ENCODE data around the gene CCDC178.

CCDC178 gene

DNA sequence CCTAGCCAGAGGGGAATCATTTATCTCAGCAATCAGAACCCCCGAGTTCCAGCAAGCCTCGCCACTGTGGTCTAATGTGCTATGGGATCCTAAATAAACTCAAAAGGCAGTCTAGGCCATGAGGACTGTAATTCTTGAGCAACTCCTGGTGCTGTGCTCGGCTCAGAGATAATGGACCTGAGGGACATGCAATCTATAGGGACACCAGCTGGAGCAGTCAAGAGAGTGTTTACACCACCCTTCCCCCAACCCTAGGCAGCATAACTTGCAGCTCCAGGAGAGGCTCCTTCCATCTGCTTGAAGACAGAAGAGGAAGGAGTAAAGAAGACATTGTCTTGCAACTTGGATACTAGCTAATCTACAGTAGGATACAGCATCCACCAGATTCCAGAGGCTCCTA, 442.2 kb downstream of the CCDC178 start:
- TF ChIP-seq, protein P1, sequence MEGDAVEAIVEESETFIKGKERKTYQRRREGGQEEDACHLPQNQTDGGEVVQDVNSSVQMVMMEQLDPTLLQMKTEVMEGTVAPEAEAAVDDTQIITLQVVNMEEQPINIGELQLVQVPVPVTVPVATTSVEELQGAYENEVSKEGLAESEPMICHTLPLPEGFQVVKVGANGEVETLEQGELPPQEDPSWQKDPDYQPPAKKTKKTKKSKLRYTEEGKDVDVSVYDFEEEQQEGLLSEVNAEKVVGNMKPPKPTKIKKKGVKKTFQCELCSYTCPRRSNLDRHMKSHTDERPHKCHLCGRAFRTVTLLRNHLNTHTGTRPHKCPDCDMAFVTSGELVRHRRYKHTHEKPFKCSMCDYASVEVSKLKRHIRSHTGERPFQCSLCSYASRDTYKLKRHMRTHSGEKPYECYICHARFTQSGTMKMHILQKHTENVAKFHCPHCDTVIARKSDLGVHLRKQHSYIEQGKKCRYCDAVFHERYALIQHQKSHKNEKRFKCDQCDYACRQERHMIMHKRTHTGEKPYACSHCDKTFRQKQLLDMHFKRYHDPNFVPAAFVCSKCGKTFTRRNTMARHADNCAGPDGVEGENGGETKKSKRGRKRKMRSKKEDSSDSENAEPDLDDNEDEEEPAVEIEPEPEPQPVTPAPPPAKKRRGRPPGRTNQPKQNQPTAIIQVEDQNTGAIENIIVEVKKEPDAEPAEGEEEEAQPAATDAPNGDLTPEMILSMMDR (IDR thresholded peaks at IDR 0.05; ENCODE audit: extremely low read depth, insufficient read depth, missing control alignments), result no peak
- no peak for DNase-seq (ENCODE audit: low spot score)
- in situ Hi-C loops (cut with MboI; ENCODE audit: low pct_unique_long_range_greater_than_20kb, low sequenced_read_pairs, unreplicated experiment), result no loop called here

GRCh38 chr18:32983721-32984120, 456.8 kb downstream of the CCDC178 start:
- in situ Hi-C loops (cut with MboI; ENCODE audit: low pct_unique_long_range_greater_than_20kb, low sequenced_read_pairs, unreplicated experiment), result no loop called here
- TF ChIP-seq, protein P1 (IDR thresholded peaks at IDR 0.05; ENCODE audit: extremely low read depth, insufficient read depth, missing control alignments), result no peak

DNA sequence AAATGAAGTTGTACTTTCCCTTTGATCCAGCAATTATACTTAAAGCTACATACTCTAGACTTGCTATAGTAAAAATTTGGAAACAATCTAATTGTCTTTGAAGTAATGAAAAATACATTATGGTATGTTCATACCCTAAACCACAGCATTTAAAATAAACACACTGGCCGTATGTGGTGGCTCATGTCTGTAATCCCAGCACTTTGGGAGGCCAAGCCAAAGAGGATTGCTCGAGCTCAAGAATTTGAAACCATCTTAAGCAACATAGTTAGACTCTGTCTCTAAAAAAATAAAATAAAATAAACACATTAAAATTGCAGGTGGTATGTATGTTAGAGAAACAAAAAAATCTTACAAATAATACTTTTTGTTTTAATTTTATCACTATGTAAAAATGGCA, 459.6 kb downstream of the CCDC178 start:
- no peak for DNase-seq (ENCODE audit: low spot score)
- in situ Hi-C loops (cut with MboI; ENCODE audit: low pct_unique_long_range_greater_than_20kb, low sequenced_read_pairs, unreplicated experiment), result no loop called here
- TF ChIP-seq, protein P1 (IDR thresholded peaks at IDR 0.05; ENCODE audit: extremely low read depth, insufficient read depth, missing control alignments), result no peak

More at GRCh38 chr18:32983721-32984120, 456.8 kb downstream of the CCDC178 start:
- no peak for DNase-seq (ENCODE audit: low spot score)

GRCh38 chr18:32975501-32975900, 465.0 kb downstream of the CCDC178 start:
- TF ChIP-seq, protein P1 (IDR thresholded peaks at IDR 0.05; ENCODE audit: extremely low read depth, insufficient read depth, missing control alignments), result no peak
- in situ Hi-C loops (cut with MboI; ENCODE audit: low pct_unique_long_range_greater_than_20kb, low sequenced_read_pairs, unreplicated experiment), result no loop called here
- DNase-seq (ENCODE audit: low spot score), result no peak

DNA sequence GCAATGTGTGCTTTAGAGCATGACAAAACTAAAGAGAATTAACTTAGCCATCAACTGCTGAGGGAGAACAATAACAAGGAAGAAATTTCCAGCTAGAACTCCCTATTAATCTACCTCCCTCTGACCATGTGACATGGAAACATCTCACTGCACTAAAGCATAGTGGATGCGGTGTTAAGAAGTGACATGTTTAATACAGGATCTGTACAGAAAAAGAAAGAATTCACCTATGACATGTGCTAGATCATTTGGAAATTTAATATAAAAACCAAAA, 465.4 kb downstream of the CCDC178 start:
- in situ Hi-C loops (cut with MboI; ENCODE audit: low pct_unique_long_range_greater_than_20kb, low sequenced_read_pairs, unreplicated experiment), result no loop called here
- TF ChIP-seq, protein P1 (IDR thresholded peaks at IDR 0.05; ENCODE audit: extremely low read depth, insufficient read depth, missing control alignments), result no peak
- no peak for DNase-seq (ENCODE audit: low spot score)

DNA sequence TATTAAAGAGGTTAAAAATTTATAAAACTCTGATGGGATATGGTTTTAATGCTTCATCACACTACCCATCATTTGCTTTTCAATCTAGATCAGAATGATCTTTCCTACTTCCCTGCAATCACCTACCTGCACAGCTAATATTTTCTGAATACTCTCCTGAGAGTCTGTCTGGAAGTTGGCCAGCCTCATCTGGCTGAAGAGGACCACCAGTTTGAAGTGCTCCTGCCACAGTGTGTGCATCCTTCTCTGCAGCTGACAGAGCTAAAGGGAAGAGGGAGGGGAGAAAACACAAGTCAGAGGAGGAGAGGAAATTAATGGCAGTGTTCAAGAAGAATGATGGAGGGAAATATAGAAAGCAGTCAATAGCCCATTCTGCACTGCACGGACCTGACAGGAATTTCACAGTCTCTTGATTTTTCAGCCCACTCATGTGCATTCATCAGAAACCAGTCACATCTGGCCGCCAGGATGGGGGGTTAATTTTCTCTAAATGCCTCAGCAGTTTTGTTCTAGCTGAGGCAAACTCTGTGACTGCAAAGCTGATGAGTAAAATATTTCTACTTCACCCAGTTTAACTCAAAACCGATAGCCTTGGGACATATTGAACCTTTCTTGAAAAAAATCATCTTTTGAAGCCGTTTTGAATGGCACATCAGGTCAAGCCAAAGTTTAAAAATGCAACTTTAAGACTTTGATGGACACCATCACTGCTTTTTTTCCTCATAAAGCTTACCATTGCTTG, 465.9 kb downstream of the CCDC178 start:
- peak; percentile 2 for DNase-seq (ENCODE audit: low spot score)
- TF ChIP-seq, protein P1 (IDR thresholded peaks at IDR 0.05; ENCODE audit: extremely low read depth, insufficient read depth, missing control alignments), result no peak
- in situ Hi-C loops (cut with MboI; ENCODE audit: low pct_unique_long_range_greater_than_20kb, low sequenced_read_pairs, unreplicated experiment), result no loop called here

Data from GM13977 (cell line).